GM18907 (cell line): Measurements from ENCODE around the gene CD79A.

Source experiments
- ATAC-seq: cut with Tn5 transposase; IDR thresholded peaks from one replicate; pipeline ENCODE4 v1.9.1; 2021; ENCODE audit warnings: mild to moderate bottlenecking, moderate library complexity; ENCODE audit not compliant: unreplicated experiment

Gene CD79A

DNA sequence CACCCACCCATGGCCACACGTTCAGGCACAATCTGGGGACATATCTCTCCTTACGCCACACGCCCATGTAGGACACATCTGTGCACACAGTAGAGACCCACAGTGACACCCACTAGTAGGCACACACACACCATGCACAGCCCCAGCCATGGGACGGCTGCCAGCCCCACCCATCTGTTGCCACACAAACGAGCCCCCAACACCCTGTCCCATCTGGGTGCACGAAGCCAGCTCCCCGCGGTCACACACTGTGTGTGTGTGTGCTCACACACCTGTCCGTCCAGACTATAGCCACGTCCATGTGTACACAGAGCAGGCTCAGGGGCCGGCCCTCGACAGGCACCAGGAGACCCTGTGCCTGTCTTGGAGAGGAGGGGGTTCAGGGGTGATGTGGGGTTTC is 40.6 kb downstream of the CD79A start:
- no peak for ATAC-seq

DNA sequence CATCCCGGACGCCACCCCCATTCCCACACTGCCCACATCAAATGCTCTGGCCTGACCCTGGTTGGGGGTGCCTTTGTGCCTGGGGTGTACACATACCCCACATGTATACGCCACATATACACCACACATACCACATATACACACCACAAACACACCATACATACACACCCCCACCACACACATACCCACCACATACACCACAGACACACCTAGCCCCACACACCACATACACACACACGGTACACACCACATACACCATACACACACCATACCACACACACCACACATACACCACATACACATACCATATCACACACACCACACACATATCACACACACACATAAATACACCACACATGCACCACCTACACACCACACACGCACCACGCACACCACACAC is 41.0 kb downstream of the CD79A start:
- ATAC-seq, result no peak

DNA sequence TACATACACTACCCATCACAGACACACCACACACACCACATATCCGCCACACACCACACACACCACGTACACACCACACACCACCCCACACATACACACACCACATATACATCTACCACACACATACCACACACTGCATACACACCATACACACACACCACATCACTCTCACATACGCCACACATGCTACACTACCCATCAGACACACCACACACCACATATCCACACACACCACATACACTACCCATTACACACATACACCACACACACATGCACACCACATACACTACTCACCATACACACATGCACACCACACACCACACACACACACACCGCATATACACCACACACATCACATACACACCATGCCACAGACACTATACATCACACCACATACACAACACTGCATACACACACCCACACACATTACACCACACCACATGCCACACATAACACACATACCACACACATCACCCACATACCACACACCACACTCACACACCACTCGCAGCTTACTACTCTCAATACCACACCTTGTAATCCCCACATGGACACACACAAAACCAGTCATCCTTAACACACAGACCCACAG is 41.7 kb downstream of the CD79A start:
- no peak for ATAC-seq

GRCh38 chr19:41919948-41920712 is 43.1 kb downstream of the CD79A start:
- no peak for ATAC-seq

DNA sequence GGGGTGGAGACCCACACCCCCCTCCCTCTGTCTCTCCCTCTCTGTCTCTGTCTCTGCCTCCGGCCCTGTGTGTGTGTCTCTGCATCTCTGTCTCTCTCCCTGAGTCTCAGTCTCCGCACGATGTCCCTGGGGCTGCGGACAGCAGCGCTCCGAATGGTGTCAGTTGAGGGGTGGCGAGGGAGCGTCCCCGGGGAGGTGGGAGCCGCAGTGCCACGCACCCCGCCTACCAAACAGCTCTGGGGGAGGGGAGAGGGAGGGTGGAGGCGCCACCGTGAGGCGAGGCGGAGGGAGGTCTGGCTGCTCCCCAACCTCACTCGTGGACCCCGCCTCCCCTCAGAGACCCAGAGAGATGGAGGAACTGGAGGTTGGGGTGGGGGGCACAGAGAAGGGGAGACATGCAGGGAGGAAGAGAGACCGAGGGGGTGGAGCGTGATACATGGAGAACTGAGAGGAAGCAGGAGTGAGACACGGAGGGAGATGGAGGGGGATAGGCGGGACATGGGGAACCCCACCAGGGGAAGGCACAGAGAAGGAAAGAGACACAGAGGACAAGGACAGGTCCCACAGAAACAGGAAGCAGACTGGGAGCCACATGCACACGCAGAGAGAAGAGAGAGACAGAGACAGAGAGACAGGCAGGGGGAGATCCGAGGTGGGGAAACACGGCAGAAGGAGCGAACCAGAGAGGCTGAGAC is 44.0 kb downstream of the CD79A start:
- no peak for ATAC-seq

DNA sequence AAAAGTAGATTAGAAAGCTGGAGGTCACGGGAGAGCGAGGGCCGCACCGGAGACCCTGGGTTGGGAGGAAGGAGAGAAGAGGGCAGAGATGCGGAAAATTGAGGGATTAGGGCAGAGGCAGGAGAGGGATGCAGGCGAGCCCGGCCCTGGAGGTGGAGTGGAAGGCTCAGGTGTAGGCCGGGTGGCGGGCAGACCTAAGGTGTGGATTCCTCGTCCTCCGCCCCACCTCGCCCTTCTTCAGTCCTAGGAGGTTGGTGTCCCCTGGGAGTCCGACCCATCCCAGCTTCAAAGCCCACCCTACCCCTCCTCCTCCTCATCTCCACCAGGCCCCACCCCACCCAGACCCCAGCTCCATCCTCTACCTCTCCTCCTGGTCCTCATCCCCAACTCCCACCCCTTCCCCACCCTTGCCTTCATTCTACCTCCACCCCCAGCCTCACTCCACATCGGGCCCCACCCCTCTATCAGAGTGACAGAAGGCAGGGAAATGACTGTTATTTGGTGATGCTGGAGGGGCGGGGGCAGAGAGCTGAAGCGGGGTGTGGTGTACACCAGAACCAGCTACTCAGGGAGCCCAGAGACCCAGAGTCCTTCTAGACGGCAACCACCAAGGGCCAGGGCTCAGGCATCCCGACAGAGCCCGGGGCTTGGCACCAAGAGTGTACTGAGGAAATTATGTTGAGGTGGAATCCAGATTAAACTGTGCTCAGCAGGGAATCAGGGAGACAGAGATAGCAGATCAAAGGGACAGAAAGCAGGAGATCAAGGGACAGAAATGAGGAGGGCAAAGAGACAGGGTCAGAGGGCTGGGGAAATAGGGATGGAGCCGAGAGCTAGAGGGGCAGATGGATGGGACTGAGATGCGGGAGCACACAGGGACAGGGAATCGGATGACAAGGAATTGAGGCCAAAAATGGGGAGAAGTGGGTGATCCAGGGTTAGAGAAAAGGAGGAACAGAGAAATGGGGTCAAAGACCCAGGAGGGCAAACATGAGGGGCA is 44.8 kb downstream of the CD79A start:
- ATAC-seq, result no peak

DNA sequence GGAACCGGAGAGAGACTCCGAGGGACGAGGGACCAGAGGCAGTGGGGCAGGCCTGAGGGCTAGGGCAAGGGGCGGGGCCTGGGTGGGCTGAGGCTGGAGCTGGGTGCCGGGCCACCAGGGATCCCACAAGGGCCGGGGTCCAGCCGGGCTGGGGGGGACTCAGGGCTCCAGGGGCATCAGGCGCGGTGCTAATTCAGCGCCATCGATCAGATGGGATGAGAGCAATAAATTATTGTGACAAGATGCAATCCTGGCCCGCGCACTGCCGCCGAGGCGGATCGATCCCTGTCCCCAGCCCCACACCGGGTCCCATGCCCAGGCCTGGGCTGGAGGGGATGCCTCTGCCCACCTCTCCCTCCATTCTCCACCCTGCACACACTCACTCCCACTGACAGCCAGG is 45.5 kb downstream of the CD79A start:
- ATAC-seq, result no peak

- ATAC-seq, result no peak
Measured at GRCh38 chr19:41923045-41923788, 46.1 kb downstream of the CD79A start.

GRCh38 chr19:41924151-41925145 is 47.4 kb downstream of the CD79A start:
- no peak for ATAC-seq

- ATAC-seq, result no peak
Measured at GRCh38 chr19:41925208-41926003, 48.3 kb downstream of the CD79A start.

- no peak for ATAC-seq
Measured at GRCh38 chr19:41926028-41926762, 49.1 kb downstream of the CD79A start.

DNA sequence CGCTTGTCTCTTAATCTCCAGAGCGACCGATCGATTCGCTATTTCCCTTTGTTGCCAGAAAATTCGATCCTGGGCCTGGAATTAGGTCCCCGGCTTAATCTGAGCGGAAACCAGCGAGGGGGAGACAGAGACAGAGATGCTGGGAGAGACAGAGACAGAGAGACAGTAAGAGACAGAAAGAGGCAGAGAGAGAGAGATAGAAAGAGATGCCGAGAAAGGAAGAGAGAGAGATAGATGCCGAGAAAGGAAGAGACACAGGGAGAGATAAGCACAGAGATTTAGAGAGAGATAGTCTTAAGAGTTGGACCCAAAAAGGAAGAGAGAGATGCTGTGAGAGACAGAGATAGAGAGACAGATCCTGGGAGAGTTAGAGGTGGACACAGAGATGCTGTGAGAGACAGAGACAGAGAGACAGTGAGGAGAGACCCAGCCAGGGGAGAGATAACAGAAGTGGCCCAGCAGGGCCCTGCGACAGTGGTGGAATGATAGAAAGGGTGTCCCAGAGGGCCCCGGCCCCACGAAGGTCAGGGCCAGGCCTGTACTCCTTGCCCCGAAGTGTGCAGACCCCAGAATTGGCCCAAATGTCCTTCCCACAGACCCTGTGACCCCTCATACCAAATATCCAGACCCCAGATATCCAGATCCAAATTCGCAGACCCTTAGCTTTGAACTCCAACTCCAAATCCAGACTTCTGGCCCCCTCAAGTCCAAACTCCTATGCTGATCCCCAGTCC is 49.9 kb downstream of the CD79A start:
- ATAC-seq, result no peak

DNA sequence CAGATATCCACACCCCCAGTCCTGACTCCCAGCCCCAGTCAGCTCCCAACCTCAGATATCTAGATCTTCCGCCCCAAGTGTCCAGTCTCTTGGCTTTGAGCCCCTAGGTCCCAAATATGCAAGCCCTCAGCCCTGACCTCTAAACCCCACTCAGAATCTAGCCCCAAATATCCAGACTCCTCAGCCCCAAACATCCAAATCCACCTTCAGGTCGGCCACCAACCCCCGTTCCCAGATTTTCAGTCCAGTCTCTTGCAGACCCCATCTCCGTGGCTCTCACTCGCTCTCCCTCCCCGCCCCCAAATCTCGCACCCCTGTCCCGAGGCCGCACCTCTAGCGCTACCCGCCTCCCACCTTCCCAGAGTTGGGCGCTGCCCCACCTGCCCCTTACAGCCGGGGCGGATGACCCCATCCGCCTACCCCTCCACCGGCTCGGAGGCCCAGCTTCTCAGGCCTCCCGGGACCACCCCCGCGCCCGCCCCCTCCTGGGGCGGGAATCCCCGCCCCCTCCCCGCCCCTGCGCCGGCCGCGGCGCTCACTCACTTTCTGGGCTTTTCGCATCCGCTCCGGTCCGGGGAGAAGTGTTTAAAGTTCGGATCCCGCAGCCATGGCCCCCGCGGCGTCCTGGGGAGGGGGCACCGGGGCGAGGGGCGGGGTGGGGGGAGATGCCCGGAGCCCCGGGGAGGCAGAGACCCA is 50.6 kb downstream of the CD79A start:
- no peak for ATAC-seq

GRCh38 chr19:41928221-41928683 is 51.2 kb downstream of the CD79A start, which contains the start of gene ERFL:
TSS of gene ERFL (minus strand) at chr19:41928449. CDS start at chr19:41912919, 15,530 bp downstream.
- ATAC-seq, result no peak

DNA sequence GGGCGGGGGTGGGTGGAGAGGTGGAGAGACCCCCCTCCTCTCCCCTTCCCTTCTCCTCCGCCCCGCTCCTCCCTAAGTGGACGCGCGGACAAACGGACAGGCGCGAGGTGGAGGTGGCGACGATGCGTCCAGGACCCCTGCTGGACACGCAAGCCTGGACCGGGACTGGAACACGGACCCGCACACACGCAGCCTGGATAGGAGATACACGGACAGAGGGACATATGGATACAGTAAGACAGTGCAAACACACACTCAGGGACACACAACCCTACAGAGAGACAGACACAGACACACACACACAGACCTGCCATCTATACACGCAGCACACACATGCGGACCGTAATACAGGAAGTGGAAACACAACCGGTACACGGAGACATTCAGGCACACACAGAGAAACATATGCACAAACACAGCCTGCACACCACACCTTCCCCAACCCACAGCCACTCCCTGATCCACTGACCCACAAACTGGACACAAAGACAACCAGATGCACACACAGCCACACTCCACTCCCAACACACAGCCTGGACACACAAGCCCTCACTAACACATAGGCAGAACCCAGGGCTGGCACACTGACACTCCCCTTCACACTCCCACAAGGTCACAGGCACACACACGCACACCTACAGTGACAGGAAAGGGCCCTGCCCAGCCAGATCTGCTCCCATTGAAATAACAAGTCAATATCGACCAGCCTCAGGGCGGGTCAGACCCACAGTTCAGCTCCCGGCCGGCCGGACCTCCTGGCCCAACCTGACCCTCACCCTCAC is 51.9 kb downstream of the CD79A start:
- no peak for ATAC-seq
